ENCODE results near the gene ZNF70. TPM values are rescaled to one million over a fixed set of nuclear protein-coding genes. Genes with fewer than 3 reads are reported as not detected.

The ZNF70 gene
- total RNA-seq, 1 experiment from 2014 or later = 3.2 TPM

DNA sequence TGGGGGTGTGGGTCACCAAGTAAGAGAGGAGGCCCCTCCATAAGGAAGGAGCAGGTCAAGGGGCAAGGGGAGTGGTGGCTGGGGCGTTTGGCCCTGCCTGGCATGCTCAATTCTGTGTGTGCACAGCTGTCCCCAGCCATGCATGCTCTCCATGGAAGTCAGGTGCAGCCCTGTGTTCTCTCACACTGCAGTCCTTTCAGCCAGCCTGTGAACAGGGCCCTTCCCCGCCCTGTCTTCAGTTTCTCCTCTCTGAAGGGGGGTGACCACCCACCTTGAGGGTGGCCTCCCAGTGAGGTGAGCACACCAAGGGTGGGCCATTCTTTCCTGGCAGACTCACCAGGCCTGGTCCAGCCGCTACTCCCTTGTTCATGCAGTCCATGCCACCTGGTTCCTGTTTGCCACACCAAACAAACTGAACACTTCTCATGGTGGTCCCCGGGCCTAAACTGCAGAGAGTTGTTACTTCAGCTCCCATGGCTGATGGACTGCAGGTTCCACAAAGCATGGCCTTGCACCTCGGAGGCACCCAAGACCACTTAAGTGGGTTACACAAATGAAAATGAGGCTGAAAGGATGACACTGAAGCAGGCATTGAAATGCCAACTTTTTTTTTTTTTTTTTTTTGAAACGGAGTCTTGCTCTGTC is 18.5 kb upstream of the ZNF70 start:
- no peak for DNase-seq (ENCODE audit: low read depth, low spot score)
- ChIA-PET CTCF (interaction anchor here (0.7 to 1.0 kb wide), 4 partner anchors 62 to 147 kb away, joined by 3 to 7 read pairs (median 4); no protein-coding TSS in a partner anchor), POLR2A (no interaction called here)
- intact Hi-C loops (cut with micrococcal nuclease; ENCODE audit: unreplicated experiment) = no loop called here
- TF ChIP-seq, protein P1, sequence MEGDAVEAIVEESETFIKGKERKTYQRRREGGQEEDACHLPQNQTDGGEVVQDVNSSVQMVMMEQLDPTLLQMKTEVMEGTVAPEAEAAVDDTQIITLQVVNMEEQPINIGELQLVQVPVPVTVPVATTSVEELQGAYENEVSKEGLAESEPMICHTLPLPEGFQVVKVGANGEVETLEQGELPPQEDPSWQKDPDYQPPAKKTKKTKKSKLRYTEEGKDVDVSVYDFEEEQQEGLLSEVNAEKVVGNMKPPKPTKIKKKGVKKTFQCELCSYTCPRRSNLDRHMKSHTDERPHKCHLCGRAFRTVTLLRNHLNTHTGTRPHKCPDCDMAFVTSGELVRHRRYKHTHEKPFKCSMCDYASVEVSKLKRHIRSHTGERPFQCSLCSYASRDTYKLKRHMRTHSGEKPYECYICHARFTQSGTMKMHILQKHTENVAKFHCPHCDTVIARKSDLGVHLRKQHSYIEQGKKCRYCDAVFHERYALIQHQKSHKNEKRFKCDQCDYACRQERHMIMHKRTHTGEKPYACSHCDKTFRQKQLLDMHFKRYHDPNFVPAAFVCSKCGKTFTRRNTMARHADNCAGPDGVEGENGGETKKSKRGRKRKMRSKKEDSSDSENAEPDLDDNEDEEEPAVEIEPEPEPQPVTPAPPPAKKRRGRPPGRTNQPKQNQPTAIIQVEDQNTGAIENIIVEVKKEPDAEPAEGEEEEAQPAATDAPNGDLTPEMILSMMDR (IDR thresholded peaks at IDR 0.05) = no peak
- TF ChIP-seq, protein P2, sequence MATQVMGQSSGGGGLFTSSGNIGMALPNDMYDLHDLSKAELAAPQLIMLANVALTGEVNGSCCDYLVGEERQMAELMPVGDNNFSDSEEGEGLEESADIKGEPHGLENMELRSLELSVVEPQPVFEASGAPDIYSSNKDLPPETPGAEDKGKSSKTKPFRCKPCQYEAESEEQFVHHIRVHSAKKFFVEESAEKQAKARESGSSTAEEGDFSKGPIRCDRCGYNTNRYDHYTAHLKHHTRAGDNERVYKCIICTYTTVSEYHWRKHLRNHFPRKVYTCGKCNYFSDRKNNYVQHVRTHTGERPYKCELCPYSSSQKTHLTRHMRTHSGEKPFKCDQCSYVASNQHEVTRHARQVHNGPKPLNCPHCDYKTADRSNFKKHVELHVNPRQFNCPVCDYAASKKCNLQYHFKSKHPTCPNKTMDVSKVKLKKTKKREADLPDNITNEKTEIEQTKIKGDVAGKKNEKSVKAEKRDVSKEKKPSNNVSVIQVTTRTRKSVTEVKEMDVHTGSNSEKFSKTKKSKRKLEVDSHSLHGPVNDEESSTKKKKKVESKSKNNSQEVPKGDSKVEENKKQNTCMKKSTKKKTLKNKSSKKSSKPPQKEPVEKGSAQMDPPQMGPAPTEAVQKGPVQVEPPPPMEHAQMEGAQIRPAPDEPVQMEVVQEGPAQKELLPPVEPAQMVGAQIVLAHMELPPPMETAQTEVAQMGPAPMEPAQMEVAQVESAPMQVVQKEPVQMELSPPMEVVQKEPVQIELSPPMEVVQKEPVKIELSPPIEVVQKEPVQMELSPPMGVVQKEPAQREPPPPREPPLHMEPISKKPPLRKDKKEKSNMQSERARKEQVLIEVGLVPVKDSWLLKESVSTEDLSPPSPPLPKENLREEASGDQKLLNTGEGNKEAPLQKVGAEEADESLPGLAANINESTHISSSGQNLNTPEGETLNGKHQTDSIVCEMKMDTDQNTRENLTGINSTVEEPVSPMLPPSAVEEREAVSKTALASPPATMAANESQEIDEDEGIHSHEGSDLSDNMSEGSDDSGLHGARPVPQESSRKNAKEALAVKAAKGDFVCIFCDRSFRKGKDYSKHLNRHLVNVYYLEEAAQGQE (IDR thresholded peaks at IDR 0.05; ENCODE audit: insufficient read depth in 1 of 2, low read depth in 2 of 2, low read length in 1 of 2) = no peak
- TF ChIP-seq POLR2AphosphoS5 (IDR thresholded peaks at IDR 0.05; ENCODE audit: low read depth, low read length) (no peak), TCF7L2 (IDR thresholded peaks at IDR 0.05; ENCODE audit: low read depth, low read length) (no peak), SIN3A (IDR thresholded peaks at IDR 0.05; ENCODE audit: borderline replicate concordance, insufficient read depth, low read depth, low read length) (no peak)
- ATAC-seq = no peak
- in situ Hi-C loops (cut with HindIII; ENCODE audit: low pct_unique_long_range_greater_than_20kb, low sequenced_read_pairs) = no loop called here
- Histone ChIP-seq H3K27me3 (ENCODE audit: control insufficient read depth, insufficient read depth, low read length) (no peaks in the 10 kb centered on the region), H3K4me1 (ENCODE audit: control insufficient read depth, insufficient read depth, low read length) (0 out of 2 replicates have a peak, but pooled peaks cover 2% of the 10 kb centered on the region), H3K27ac (ENCODE audit: low read length) (no peak overlapping the region), H3K36me3 (ENCODE audit: control insufficient read depth, insufficient read depth, low read length) (no peaks in the 10 kb centered on the region; the same call in 1 of the 2 replicates), H3K9me3 (ENCODE audit: control insufficient read depth, insufficient read depth, low read depth, low read length) (no peaks in the 10 kb centered on the region), H3K4me3 (ENCODE audit: low read depth in 2 of 2, low read length in 2 of 2) (no peak overlapping the region)
- BruUV-seq (replicated peaks) = no TSS peak

DNA sequence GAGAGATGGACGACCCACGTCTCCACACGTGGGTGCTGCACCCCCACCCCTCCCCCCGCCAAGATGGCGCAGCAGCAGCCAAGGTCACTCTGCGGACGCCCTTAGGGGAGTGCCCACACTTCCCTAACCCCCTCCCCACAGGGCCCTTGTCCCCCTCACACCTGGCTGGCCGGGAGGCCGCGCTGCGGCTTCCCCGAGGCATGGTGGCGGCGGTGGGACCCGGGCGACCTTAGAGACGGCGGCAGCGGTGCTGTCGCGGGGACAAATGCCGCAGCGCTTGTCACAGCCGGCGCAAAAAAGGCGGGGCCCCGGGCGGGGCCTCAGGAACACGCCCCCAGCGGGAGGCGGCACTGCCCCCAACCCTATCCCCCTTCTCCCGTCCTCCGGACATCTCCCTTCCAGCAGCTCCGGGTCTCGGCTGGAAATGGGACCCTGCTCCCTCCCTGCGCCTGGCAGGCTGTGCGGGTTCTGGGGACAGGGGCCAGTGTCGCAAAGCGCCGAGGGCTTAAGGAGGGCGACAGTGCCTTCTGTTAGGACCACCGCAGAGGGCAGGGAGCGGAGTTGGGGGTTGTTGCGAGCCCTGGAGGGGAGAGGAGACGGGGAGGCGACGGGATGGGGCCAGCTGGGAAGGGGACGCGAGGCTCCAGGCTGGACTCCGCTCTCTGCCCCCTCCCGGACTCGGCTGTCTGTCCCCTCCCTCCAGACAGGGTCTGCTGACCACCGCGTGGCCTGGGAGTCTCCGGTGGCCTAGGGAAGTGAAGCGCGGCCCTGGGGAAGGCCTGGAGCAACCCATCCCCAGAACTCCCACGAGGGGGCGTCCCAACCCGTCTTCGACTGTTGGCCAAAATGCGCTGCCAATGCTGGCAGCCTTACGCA is 17.0 kb upstream of the ZNF70 start, which contains the start of gene CHCHD10:
Gene CHCHD10, minus strand, starts transcription at position 300 of the 876 bp plus-strand sequence. Its CDS starts 98 bp downstream, at position 202.
- Histone ChIP-seq H3K27ac (ENCODE audit: low read length) (peak within 1 kb of the TSS; percentile 75), H3K4me3 (ENCODE audit: low read depth in 2 of 2, low read length in 2 of 2) (peak within 1 kb of the TSS; percentile 60 to 65), H3K9me3 (ENCODE audit: control insufficient read depth, insufficient read depth, low read depth, low read length) (no peaks in the 10 kb centered on the region), H3K27me3 (ENCODE audit: control insufficient read depth, insufficient read depth, low read length) (no peaks in the 10 kb centered on the region), H3K36me3 (ENCODE audit: control insufficient read depth, insufficient read depth, low read length) (no peaks in the 10 kb centered on the region; the same call in 1 of the 2 replicates), H3K4me1 (ENCODE audit: control insufficient read depth, insufficient read depth, low read length) (0 out of 2 replicates have a peak, but pooled peaks cover 5% of the 10 kb centered on the region)
- ChIA-PET CTCF (interaction anchor here (0.6 to 0.8 kb wide), 2 partner anchors 9 to 90 kb away, joined by 3 to 4 read pairs; partner anchors contain the start of gene SLC2A11), POLR2A (no interaction called here)
- in situ Hi-C loops (cut with HindIII; ENCODE audit: low pct_unique_long_range_greater_than_20kb, low sequenced_read_pairs) (no loop called here), intact Hi-C loops (cut with micrococcal nuclease; ENCODE audit: unreplicated experiment) (no loop called here)
- peak; percentile 86 for ATAC-seq
- TF ChIP-seq TCF7L2 (IDR thresholded peaks at IDR 0.05; ENCODE audit: low read depth, low read length) (no peak), POLR2AphosphoS5 (IDR thresholded peaks at IDR 0.05; ENCODE audit: low read depth, low read length) (peak; percentile 40; the same call in 1 of the 2 replicates), SIN3A (IDR thresholded peaks at IDR 0.05; ENCODE audit: borderline replicate concordance, insufficient read depth, low read depth, low read length) (0 out of 2 replicates have a peak, but pooled peaks have one; percentile 61)
- TF ChIP-seq, protein P1 (IDR thresholded peaks at IDR 0.05) = peak; percentile 85
- TF ChIP-seq, protein P2 (IDR thresholded peaks at IDR 0.05; ENCODE audit: insufficient read depth in 1 of 2, low read depth in 2 of 2, low read length in 1 of 2) = 0 out of 4 replicates have a peak, but pooled peaks of 1 of the 2 experiments have one; percentile 15
- DNase-seq (ENCODE audit: low read depth, low spot score) = peak; percentile 18
- no TSS peak for BruUV-seq (replicated peaks)
